ENCODE data around the gene PLXNA4. TPM values are rescaled to one million over a fixed set of nuclear protein-coding genes. Genes with fewer than 3 reads are reported as not detected.

The PLXNA4 gene
- polyA plus RNA-seq, 2 of the 4 experiments (the other 2 are of a cell fraction), result 0.12 to 0.34 TPM

DNA sequence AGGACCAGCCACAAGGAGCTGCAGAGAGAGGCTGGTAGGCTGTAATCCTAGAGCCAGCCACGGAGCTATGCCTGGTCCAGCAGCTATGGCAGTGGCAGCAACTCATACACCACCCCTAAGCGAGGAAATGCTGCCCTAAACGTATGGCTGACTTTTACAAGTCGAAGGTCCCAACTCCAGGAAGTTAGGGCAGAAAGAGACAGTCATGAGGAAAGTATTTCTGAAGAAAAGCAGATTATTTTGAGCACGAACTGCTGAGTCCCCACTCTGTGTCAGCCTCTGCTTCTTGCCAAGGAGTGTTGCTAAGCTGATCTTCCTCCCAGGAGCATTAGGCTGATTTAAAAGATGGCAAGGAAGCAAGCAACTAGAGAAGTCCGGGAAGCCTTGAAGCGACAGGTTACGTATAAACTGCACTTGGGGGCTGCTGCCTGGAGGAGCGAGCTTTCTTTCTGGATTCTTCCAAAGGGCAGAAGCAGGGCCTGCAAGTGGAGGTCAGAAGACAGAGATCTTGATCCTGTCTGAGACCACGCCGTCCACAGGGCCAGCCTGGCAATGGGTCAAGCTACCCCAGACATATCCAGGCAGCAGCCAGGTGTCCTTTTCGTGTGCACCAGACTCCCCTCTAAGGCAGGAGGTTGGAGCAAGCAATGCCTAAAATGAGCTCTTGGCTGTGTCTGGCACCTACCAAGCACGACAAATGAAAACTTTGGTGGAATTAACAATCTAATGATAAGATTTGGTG is 39.4 kb downstream of the PLXNA4 start:
- ATAC-seq (no peak), FAIRE-seq (no peak), DNase-seq (ENCODE audit: low read depth in 1 of 2, low spot score in 1 of 2) (no peak)
- ChIA-PET CTCF (interaction anchor here (0.9 kb wide), 1 partner anchor 123 kb away, joined by 4 read pairs; no protein-coding TSS in a partner anchor), POLR2A (no interaction called here)
- Histone ChIP-seq H3K9me3 (no peaks in the 10 kb centered on the region), H3K4me1 (no peaks in the 10 kb centered on the region), H3K27ac (no peak overlapping the region), H3K4me3 (no peak overlapping the region), H3K4me2 (no peak overlapping the region)
- TF ChIP-seq RFX5 (IDR thresholded peaks at IDR 0.05), result no peak
- WGBS (ENCODE audit: missing lambda C conversion rate), result 35% methylated on average over 10 of the region's 13 CpGs

DNA sequence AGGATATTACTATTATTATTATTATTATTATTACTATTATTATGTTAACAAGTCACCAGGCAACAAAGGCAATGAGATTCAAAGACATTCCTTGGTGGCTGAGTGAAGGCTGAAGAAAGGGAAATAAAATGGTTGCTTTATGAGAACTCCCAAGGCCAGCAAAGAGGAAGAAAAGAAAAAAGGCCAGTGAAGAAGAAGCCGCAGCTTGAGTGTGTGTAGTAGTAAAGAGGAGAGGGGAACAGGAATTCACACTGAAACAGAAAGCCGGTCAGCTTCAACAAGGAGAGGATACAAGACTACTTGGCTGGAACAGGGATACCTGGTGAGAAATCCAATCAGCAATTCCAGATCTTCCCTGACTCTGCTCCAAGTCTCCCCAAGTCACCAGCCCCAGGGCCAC is 42.4 kb downstream of the PLXNA4 start:
- Histone ChIP-seq H3K9me3 (no peaks in the 10 kb centered on the region), H3K4me1 (no peaks in the 10 kb centered on the region), H3K27ac (no peak overlapping the region), H3K4me3 (no peak overlapping the region), H3K4me2 (no peak overlapping the region)
- no peak for ATAC-seq
- TF ChIP-seq GATA3 (IDR thresholded peaks at IDR 0.05; ENCODE audit: borderline replicate concordance), result no peak
- TF ChIP-seq HDAC2 (IDR thresholded peaks at IDR 0.05), result no peak
- TF ChIP-seq HOXA7 (CRISPR knock-in tag; IDR thresholded peaks at IDR 0.05), result no peak
- no peak for TF ChIP-seq ESRRA (IDR thresholded peaks at IDR 0.05; ENCODE audit: borderline replicate concordance, low read length)
- no peak for TF ChIP-seq MYC (IDR thresholded peaks at IDR 0.05; ENCODE audit: borderline replicate concordance, low read length)
- TF ChIP-seq CHD4 (IDR thresholded peaks at IDR 0.05; ENCODE audit: borderline replicate concordance), result no peak
- TF ChIP-seq RCOR1 (IDR thresholded peaks at IDR 0.05; ENCODE audit: low read depth, low read length), result no peak
- TF ChIP-seq, protein P1, sequence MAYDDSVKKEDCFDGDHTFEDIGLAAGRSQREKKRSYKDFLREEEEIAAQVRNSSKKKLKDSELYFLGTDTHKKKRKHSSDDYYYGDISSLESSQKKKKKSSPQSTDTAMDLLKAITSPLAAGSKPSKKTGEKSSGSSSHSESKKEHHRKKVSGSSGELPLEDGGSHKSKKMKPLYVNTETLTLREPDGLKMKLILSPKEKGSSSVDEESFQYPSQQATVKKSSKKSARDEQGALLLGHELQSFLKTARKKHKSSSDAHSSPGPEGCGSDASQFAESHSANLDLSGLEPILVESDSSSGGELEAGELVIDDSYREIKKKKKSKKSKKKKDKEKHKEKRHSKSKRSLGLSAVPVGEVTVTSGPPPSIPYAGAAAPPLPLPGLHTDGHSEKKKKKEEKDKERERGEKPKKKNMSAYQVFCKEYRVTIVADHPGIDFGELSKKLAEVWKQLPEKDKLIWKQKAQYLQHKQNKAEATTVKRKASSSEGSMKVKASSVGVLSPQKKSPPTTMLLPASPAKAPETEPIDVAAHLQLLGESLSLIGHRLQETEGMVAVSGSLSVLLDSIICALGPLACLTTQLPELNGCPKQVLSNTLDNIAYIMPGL (CRISPR knock-in tag; IDR thresholded peaks at IDR 0.05; ENCODE audit: borderline replicate concordance), result no peak
- TF ChIP-seq KDM1A (IDR thresholded peaks at IDR 0.05; ENCODE audit: low read depth), result no peak
- no peak for TF ChIP-seq CEBPB (IDR thresholded peaks at IDR 0.05)
- TF ChIP-seq, protein P2, sequence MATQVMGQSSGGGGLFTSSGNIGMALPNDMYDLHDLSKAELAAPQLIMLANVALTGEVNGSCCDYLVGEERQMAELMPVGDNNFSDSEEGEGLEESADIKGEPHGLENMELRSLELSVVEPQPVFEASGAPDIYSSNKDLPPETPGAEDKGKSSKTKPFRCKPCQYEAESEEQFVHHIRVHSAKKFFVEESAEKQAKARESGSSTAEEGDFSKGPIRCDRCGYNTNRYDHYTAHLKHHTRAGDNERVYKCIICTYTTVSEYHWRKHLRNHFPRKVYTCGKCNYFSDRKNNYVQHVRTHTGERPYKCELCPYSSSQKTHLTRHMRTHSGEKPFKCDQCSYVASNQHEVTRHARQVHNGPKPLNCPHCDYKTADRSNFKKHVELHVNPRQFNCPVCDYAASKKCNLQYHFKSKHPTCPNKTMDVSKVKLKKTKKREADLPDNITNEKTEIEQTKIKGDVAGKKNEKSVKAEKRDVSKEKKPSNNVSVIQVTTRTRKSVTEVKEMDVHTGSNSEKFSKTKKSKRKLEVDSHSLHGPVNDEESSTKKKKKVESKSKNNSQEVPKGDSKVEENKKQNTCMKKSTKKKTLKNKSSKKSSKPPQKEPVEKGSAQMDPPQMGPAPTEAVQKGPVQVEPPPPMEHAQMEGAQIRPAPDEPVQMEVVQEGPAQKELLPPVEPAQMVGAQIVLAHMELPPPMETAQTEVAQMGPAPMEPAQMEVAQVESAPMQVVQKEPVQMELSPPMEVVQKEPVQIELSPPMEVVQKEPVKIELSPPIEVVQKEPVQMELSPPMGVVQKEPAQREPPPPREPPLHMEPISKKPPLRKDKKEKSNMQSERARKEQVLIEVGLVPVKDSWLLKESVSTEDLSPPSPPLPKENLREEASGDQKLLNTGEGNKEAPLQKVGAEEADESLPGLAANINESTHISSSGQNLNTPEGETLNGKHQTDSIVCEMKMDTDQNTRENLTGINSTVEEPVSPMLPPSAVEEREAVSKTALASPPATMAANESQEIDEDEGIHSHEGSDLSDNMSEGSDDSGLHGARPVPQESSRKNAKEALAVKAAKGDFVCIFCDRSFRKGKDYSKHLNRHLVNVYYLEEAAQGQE (IDR thresholded peaks at IDR 0.05), result no peak
- WGBS (ENCODE audit: missing lambda C conversion rate), result 53% methylated on average over 2 of the region's 2 CpGs
- FAIRE-seq, result no peak
- POLR2A ChIA-PET, result no interaction called here
- CTCF ChIA-PET, result no interaction called here
- DNase-seq (ENCODE audit: low read depth in 1 of 2, low spot score in 1 of 2), result no peak

DNA sequence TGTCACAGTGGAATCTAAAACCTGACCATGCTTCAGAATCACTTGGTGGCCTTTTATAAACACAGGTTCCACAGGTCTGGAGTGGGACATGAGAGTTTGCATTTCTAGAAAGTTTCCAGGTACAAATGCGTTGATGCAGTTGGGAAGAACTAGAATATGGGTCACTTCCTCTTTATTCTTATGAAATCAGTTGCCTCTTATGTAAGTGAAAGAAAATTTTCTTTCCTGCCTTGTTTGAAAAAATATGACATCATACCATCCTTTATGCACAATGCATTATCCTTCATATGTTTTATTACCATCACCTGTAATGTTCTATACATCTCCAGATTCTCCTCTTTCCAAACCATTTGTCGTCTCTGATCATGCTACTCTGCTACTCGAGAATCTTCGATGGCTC is 44.0 kb downstream of the PLXNA4 start:
- FAIRE-seq (no peak), DNase-seq (ENCODE audit: low read depth in 1 of 2, low spot score in 1 of 2) (no peak), ATAC-seq (no peak)
- ChIA-PET CTCF (no interaction called here), POLR2A (no interaction called here)
- no peak overlapping the region for H3K27ac ChIP-seq
- WGBS (ENCODE audit: missing lambda C conversion rate), result 3% methylated on average over 4 of the region's 4 CpGs
- no peaks in the 10 kb centered on the region for H3K4me1 ChIP-seq
- no peaks in the 10 kb centered on the region for H3K9me3 ChIP-seq
- no peak overlapping the region for H3K4me3 ChIP-seq
- TF ChIP-seq EHF (CRISPR knock-in tag; IDR thresholded peaks at IDR 0.05) (no peak), EP300 (IDR thresholded peaks at IDR 0.05) (no peak), ESRRA (IDR thresholded peaks at IDR 0.05; ENCODE audit: borderline replicate concordance, low read length) (no peak), PHF8 (IDR thresholded peaks at IDR 0.05; ENCODE audit: borderline replicate concordance, low read depth) (no peak), MAZ (IDR thresholded peaks at IDR 0.05; ENCODE audit: borderline replicate concordance, low read depth, low read length) (no peak), SREBF2 (IDR thresholded peaks at IDR 0.05) (no peak), CHD4 (IDR thresholded peaks at IDR 0.05; ENCODE audit: borderline replicate concordance) (no peak), HEYL (CRISPR knock-in tag; IDR thresholded peaks at IDR 0.05) (no peak), KDM1A (IDR thresholded peaks at IDR 0.05; ENCODE audit: low read depth) (no peak), HOXB5 (CRISPR knock-in tag; IDR thresholded peaks at IDR 0.05) (no peak), FOXS1 (CRISPR knock-in tag; IDR thresholded peaks at IDR 0.05) (no peak)
- TF ChIP-seq, protein P3, sequence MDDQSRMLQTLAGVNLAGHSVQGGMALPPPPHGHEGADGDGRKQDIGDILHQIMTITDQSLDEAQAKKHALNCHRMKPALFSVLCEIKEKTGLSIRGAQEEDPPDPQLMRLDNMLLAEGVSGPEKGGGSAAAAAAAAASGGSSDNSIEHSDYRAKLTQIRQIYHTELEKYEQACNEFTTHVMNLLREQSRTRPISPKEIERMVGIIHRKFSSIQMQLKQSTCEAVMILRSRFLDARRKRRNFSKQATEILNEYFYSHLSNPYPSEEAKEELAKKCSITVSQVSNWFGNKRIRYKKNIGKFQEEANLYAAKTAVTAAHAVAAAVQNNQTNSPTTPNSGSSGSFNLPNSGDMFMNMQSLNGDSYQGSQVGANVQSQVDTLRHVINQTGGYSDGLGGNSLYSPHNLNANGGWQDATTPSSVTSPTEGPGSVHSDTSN (IDR thresholded peaks at IDR 0.05), result no peak
- TF ChIP-seq, protein P4, sequence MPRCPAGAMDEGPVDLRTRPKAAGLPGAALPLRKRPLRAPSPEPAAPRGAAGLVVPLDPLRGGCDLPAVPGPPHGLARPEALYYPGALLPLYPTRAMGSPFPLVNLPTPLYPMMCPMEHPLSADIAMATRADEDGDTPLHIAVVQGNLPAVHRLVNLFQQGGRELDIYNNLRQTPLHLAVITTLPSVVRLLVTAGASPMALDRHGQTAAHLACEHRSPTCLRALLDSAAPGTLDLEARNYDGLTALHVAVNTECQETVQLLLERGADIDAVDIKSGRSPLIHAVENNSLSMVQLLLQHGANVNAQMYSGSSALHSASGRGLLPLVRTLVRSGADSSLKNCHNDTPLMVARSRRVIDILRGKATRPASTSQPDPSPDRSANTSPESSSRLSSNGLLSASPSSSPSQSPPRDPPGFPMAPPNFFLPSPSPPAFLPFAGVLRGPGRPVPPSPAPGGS (IDR thresholded peaks at IDR 0.05), result no peak
- no peak overlapping the region for H3K4me2 ChIP-seq

All from A549 (cell line).